Lower leg skin (tissue), 4 donors: Measurements from ENCODE around the gene PCARE. TPM values are rescaled to one million over a fixed set of nuclear protein-coding genes. Genes with fewer than 3 reads are reported as not detected.

Experiments used
- DNase-seq, 2 donors: peaks; one replicate each; pipeline ENCODE4 v3.0.0-alpha.2; 2019; ENCODE audit warnings: low spot score in 2 of 2
- H3K4me3 ChIP-seq: fragments of 200-600 bp; sonication (generic); 2 replicates; pipeline ENCODE4 v1.5.1; 2017; ENCODE audit warnings: mild to moderate bottlenecking, low read depth; ENCODE audit not compliant: poor library complexity, severe bottlenecking
- CTCF ChIP-seq, 3 donors: fragments of 450-650 bp; IDR thresholded peaks; one replicate each; pipeline ENCODE4 v1.5.1; 2016; ENCODE audit warnings: antibody characterized with exemption in 3 of 3, mild to moderate bottlenecking in 3 of 3, moderate library complexity in 2 of 3
- POLR2A ChIP-seq, 2 donors: fragments of 450-650 bp; IDR thresholded peaks; one replicate each; pipeline ENCODE4 v1.6.1; 2016 to 2017; ENCODE audit warnings: antibody characterized with exemption in 2 of 2, mild to moderate bottlenecking in 1 of 2, moderate library complexity in 1 of 2
- WGBS, 2 donors: methylation state at CpG; one replicate each; pipeline ENCODE4 v1.1.5; 2018; 5-methylcytosine and 5-hydroxymethylcytosine counted together
- intact Hi-C: fragments of 100-400 bp; cut with DNase I; formaldehyde crosslinking; loops from one replicate; pipeline ENCODE4 v1.15.0; 2023; ENCODE audit warnings: low total_unique reads
- total RNA-seq, 4 donors: library from RNA; depleted of rRNA; stranded (reverse); fragments of >200 nt; gene quantifications; one replicate each; pipeline ENCODE4 v1.1.0, GENCODE V29; 2016

The PCARE gene
- total RNA-seq, 4 donors from 2014 or later = 0.02 to 0.13 TPM; not detected in 2

GRCh38 chr2:29017716-29018435 lies 56.4 kb downstream of the PCARE start:
- TF ChIP-seq CTCF (IDR thresholded peaks at IDR 0.05) (no peak), POLR2A (IDR thresholded peaks at IDR 0.05) (no peak)
- DNase-seq = no peak
- no peak overlapping the region for H3K4me3 ChIP-seq
- WGBS, 2 donors = 84 to 86% methylated on average over 18 to 19 of the region's 19 CpGs
- intact Hi-C loops = no loop called here

DNA sequence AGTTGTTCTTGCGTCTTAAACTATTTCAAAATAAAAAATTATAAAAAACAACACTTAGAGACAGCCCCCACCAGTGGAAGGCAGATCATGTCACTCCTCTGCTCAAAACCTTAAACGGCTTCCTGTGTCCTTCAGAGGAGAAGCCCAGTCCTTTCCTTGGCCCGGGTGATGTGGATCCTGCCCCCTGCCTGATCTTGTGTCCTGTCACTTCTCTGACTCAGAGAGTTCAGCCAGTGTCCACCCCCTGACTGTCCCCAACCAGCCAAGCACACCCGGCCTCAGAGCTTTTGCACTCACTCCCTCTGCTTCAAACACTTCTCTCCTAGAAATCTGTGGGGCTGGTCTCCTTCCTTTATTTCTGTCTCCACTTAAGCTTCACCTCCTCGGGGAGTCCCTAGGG lies 57.8 kb downstream of the PCARE start:
- TF ChIP-seq POLR2A (IDR thresholded peaks at IDR 0.05) (no peak), CTCF (IDR thresholded peaks at IDR 0.05) (no peak)
- no peak for DNase-seq
- intact Hi-C loops = no loop called here
- H3K4me3 ChIP-seq = no peak overlapping the region
- 42 to 57% methylated on average over 5 of the region's 5 CpGs for WGBS, 2 donors

DNA sequence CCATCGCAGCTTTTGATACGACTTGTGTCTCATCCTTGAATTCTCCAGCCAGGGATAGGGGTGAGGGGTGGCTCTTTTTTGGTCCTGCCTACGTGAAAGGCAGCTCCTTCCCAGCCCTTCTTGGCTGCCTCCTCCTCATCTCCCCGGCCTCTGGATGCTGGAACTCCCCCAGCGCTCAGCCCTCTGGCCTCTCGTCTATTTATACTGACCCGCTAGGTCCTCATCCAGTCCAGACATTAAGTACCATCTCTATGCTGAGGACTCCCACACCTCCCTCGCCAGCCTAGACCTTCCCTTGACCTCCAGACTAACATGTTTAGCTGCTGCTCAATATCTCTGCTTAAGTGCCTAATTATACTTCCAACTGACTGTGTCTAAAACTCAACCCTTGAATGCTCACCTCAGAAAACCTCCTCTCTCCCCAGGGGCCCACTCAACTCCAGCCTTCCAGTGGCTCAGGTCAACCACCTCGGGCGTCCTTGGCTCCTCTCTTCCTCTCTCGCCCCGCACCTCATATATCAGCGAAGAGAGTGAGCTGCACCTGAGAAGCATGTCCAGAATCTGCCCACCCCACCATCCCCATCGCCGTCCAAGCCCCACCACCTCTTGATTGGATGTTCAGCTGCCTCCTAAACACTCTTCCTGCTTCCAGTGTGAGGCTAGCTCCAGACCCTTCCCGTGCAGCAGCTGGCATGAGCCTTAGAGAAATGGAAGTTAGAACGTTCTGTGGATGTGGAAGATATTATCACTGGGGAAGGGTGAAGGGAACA lies 58.4 kb downstream of the PCARE start:
- no peak overlapping the region for H3K4me3 ChIP-seq
- WGBS, 2 donors = 83 to 86% methylated on average over 17 of the region's 17 CpGs
- intact Hi-C loops = no loop called here
- no peak for DNase-seq
- no peak for TF ChIP-seq POLR2A (IDR thresholded peaks at IDR 0.05)
- no peak for TF ChIP-seq CTCF (IDR thresholded peaks at IDR 0.05)

GRCh38 chr2:29014811-29015421 lies 59.4 kb downstream of the PCARE start:
- DNase-seq = no peak
- no peak overlapping the region for H3K4me3 ChIP-seq
- intact Hi-C loops = no loop called here
- TF ChIP-seq POLR2A (IDR thresholded peaks at IDR 0.05) = no peak
- TF ChIP-seq CTCF (IDR thresholded peaks at IDR 0.05) = no peak
- WGBS, 2 donors = 68 to 78% methylated on average over 13 of the region's 13 CpGs

DNA sequence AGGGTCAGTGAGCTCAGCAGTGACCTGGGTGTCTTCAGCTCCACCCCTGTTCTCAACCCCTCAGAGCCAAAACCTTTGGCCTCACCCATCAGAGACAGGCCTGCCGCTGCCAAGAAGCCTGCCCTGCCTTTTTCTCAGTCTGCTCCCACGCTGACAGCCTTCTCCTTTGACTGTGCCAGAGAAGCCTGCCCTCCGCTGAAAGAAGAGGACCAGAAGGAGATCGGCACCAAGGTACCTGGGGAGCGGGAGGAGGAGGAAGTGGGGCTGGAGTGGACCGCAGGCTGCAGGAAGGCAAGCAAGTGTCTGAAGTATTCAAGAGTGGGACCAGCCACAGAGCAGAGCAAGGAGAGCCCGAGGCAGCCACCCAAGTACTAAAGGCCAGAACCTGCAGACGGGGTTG lies 60.0 kb downstream of the PCARE start:
- H3K4me3 ChIP-seq = no peak overlapping the region
- TF ChIP-seq POLR2A (IDR thresholded peaks at IDR 0.05) (no peak), CTCF (IDR thresholded peaks at IDR 0.05) (no peak)
- DNase-seq = no peak
- intact Hi-C loops = no loop called here
- WGBS, 2 donors = 70 to 73% methylated on average over 8 of the region's 8 CpGs
